Esophagus muscularis mucosa (tissue), 4 donors: ENCODE data around the gene ATN1. TPM values are rescaled to one million over a fixed set of nuclear protein-coding genes. Genes with fewer than 3 reads are reported as not detected.

Experiments
- DNase-seq: peaks from one replicate; pipeline ENCODE4 v3.0.0-alpha.2; 2017; ENCODE audit errors: extremely low spot score
- H3K27ac ChIP-seq, 4 donors: fragments of 200-600 bp; sonication (generic); replicated peaks in 1 of 4; 1 replicate in 3 of 4; 2 replicates in 1 of 4; pipeline ENCODE4 v1.5.1; 2016 to 2019; ENCODE audit warnings: mild to moderate bottlenecking in 1 of 4
- H3K27me3 ChIP-seq, 4 donors: fragments of 200-600 bp; sonication (generic); one replicate each; pipeline versions ENCODE4 v1.5.1 to v1.6.0; 2016 to 2019
- H3K36me3 ChIP-seq, 4 donors: fragments of 200-600 bp; sonication (generic); one replicate each; pipeline ENCODE4 v1.5.1; 2016 to 2019
- H3K4me1 ChIP-seq, 4 donors: fragments of 200-600 bp; sonication (generic); one replicate each; pipeline ENCODE4 v1.5.1; 2016 to 2019
- H3K4me3 ChIP-seq, 4 donors: fragments of 200-600 bp; sonication (generic); 1 replicate in 2 of 4; 2 replicates in 2 of 4; pipeline ENCODE4 v1.5.1; 2016 to 2019; ENCODE audit warnings: mild to moderate bottlenecking in 4 of 4, moderate library complexity in 1 of 4
- H3K9me3 ChIP-seq, 4 donors: fragments of 200-600 bp; sonication (generic); 1 replicate in 3 of 4; 2 replicates in 1 of 4; pipeline ENCODE4 v1.5.1; 2016 to 2019
- EP300 ChIP-seq: sonication (generic); formaldehyde crosslinking; IDR thresholded peaks from one replicate; pipeline ENCODE4 v1.6.1; 2017; ENCODE audit warnings: antibody characterized with exemption
- POLR2A ChIP-seq: fragments of 450-650 bp; IDR thresholded peaks from one replicate; pipeline ENCODE4 v1.6.1; 2017; ENCODE audit warnings: antibody characterized with exemption, moderate library complexity, mild to moderate bottlenecking, low read depth
- POLR2AphosphoS5 ChIP-seq, 2 donors: sonication (generic); formaldehyde crosslinking; IDR thresholded peaks; one replicate each; pipeline ENCODE4 v1.6.1; 2017; ENCODE audit warnings: antibody characterized with exemption in 2 of 2
- WGBS: methylation state at CpG from one replicate; pipeline ENCODE4 v1.1.5; 2018; 5-methylcytosine and 5-hydroxymethylcytosine counted together
- intact Hi-C: fragments of 100-400 bp; cut with DNase I; formaldehyde crosslinking; loops from one replicate; pipeline ENCODE4 v1.15.1; 2023
- total RNA-seq, 4 donors: library from RNA; depleted of rRNA; stranded (reverse); fragments of >200 nt; gene quantifications; one replicate each; pipeline versions ENCODE4 v1.1.0 to v1.2.1, GENCODE V29; 2016
- TF ChIP-seq, protein P1 (sequence below), 3 experiments: fragments of 200-600 bp in 2 of 3; fragments of 450-650 bp in 1 of 3; sonication (generic) in 2 of 3; IDR thresholded peaks; one replicate each; pipeline ENCODE4 v1.5.1; 2017 to 2019; ENCODE audit warnings: antibody characterized with exemption in 3 of 3, mild to moderate bottlenecking in 2 of 3, moderate library complexity in 1 of 3

The ATN1 gene
- total RNA-seq, 4 donors from 2014 or later, result 72.2 to 163 (median 92.4) TPM

DNA sequence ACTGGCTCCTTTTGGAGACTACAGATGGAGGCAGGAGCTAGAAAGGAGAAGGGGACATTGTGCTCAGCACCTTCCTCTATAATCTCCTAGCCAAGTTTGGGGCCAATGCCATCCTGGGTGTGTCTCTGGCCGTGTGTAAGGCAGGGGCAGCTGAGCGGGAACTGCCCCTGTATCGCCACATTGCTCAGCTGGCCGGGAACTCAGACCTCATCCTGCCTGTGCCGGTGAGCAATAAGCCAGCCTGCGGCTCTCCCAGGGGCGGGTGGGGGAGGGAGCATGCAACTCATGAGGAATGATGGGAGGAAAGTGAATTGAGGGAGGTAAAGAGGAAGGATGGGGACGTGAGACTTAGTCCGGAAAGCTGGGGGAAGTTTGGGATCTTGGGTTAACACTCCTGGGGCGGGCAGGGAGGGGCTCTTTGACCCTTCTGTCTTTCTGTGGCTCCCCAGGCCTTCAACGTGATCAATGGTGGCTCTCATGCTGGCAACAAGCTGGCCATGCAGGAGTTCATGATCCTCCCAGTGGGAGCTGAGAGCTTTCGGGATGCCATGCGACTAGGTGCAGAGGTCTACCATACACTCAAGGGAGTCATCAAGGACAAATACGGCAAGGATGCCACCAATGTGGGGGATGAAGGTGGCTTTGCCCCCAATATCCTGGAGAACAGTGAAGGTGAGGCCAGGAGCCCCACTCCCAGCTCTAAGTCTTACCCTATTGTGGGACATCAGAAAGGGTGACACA, 10.1 kb upstream of the ATN1 start:
- TF ChIP-seq, protein P1, sequence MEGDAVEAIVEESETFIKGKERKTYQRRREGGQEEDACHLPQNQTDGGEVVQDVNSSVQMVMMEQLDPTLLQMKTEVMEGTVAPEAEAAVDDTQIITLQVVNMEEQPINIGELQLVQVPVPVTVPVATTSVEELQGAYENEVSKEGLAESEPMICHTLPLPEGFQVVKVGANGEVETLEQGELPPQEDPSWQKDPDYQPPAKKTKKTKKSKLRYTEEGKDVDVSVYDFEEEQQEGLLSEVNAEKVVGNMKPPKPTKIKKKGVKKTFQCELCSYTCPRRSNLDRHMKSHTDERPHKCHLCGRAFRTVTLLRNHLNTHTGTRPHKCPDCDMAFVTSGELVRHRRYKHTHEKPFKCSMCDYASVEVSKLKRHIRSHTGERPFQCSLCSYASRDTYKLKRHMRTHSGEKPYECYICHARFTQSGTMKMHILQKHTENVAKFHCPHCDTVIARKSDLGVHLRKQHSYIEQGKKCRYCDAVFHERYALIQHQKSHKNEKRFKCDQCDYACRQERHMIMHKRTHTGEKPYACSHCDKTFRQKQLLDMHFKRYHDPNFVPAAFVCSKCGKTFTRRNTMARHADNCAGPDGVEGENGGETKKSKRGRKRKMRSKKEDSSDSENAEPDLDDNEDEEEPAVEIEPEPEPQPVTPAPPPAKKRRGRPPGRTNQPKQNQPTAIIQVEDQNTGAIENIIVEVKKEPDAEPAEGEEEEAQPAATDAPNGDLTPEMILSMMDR (IDR thresholded peaks at IDR 0.05), result no peak
- TF ChIP-seq POLR2A (no peak), EP300 (no peak), POLR2AphosphoS5 (IDR thresholded peaks at IDR 0.05) (no peak)
- DNase-seq, result no peak
- 78% methylated on average over 14 of the region's 14 CpGs for WGBS
- intact Hi-C loops, result no loop called here
- Histone ChIP-seq H3K27me3 (no peaks in the 10 kb centered on the region), H3K27ac (peak overlapping the region in 1 of 4 donors; percentile 10), H3K36me3 (peaks cover 0 to 66% (median 27%) of the 10 kb centered on the region in 4 donors), H3K4me3 (no peak overlapping the region), H3K9me3 (no peaks in the 10 kb centered on the region), H3K4me1 (peaks cover 9 to 29% (median 24%) of the 10 kb centered on the region in 4 donors)

DNA sequence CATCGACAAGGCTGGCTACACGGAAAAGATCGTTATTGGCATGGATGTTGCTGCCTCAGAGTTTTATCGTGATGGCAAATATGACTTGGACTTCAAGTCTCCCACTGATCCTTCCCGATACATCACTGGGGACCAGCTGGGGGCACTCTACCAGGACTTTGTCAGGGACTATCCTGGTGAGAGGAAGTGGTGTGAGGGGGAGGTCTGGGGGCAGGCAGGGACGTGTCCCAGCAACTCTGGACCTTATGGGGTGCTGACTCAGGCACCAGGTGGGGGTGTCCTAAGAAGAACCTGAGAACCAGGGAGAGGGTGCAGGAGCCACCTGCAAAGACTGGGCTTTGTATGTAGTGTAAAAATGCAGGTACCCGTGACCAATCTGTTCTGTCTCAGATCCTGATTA, 8.2 kb upstream of the ATN1 start:
- 69% methylated on average over 7 of the region's 7 CpGs for WGBS
- Histone ChIP-seq H3K4me3 (no peak overlapping the region), H3K9me3 (no peaks in the 10 kb centered on the region), H3K36me3 (peaks cover 0 to 69% (median 28%) of the 10 kb centered on the region in 4 donors), H3K27me3 (no peaks in the 10 kb centered on the region), H3K27ac (no peak overlapping the region), H3K4me1 (peaks cover 15 to 29% (median 25%) of the 10 kb centered on the region in 4 donors)
- intact Hi-C loops, result no loop called here
- no peak for DNase-seq
- TF ChIP-seq POLR2AphosphoS5 (IDR thresholded peaks at IDR 0.05) (no peak), EP300 (no peak), POLR2A (no peak)
- TF ChIP-seq, protein P1 (IDR thresholded peaks at IDR 0.05), result no peak

DNA sequence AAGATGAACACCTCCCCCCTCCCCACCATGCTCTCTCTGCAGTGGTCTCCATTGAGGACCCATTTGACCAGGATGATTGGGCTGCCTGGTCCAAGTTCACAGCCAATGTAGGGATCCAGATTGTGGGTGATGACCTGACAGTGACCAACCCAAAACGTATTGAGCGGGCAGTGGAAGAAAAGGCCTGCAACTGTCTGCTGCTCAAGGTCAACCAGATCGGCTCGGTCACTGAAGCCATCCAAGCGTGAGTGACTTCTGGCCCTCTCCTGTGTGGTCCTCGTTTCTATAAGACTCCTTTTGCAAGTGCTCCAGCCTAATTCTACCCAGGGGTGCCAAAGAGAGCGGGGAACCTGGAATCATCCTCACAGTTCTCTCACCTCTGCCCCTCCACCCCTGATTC, 6.2 kb upstream of the ATN1 start:
- Histone ChIP-seq H3K36me3 (peaks cover 0 to 64% (median 25%) of the 10 kb centered on the region in 4 donors), H3K4me1 (peaks cover 29 to 31% (median 30%) of the 10 kb centered on the region in 4 donors), H3K27ac (no peak overlapping the region), H3K27me3 (no peaks in the 10 kb centered on the region), H3K9me3 (no peaks in the 10 kb centered on the region), H3K4me3 (no peak overlapping the region)
- TF ChIP-seq EP300 (no peak), POLR2A (no peak), POLR2AphosphoS5 (IDR thresholded peaks at IDR 0.05) (no peak)
- TF ChIP-seq, protein P1 (IDR thresholded peaks at IDR 0.05), result no peak
- 84% methylated on average over 7 of the region's 7 CpGs for WGBS
- intact Hi-C loops, result no loop called here
- no peak for DNase-seq

DNA sequence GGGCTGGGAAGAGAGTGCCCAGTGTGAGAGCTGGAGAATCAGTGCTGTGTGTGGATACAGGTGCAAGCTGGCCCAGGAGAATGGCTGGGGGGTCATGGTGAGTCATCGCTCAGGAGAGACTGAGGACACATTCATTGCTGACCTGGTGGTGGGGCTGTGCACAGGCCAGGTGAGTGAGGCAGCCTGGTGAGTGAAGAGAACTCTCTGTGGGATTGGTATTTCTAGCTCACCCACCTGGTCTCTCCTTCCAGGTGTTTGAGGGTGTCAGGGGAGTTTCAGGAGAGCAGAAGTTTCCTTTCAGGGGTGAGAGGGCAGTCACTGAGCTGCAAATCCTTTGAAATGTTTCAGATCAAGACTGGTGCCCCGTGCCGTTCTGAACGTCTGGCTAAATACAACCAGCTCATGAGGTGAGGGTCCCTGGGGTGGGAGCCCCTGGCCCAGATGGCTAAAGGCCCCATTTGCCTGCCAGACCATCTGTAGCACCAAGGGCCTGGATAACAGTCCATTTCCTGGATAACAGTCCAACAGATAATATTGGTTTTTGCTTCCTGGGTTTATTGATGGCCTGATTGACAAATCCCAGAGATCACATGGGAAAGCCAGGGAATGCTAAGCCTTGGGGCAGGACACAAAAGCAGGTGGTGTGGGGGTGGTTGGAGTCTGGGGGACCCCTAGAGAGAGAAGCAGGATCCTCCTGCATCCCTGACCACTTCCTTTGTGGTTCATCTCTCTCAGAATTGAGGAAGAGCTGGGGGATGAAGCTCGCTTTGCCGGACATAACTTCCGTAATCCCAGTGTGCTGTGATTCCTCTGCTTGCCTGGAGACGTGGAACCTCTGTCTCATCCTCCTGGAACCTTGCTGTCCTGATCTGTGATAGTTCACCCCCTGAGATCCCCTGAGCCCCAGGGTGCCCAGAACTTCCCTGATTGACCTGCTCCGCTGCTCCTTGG, 5.5 kb upstream of the ATN1 start:
- DNase-seq, result no peak
- 85% methylated on average over 9 of the region's 9 CpGs for WGBS
- intact Hi-C loops, result no loop called here
- Histone ChIP-seq H3K4me1 (peaks cover 34 to 38% (median 37%) of the 10 kb centered on the region in 4 donors), H3K27me3 (no peaks in the 10 kb centered on the region), H3K36me3 (peaks cover 0 to 57% (median 20%) of the 10 kb centered on the region in 4 donors), H3K9me3 (no peaks in the 10 kb centered on the region), H3K27ac (peak overlapping the region in 1 of 4 donors; percentile 4), H3K4me3 (no peak overlapping the region)
- TF ChIP-seq POLR2AphosphoS5 (IDR thresholded peaks at IDR 0.05) (no peak), POLR2A (no peak), EP300 (no peak)
- TF ChIP-seq, protein P1 (IDR thresholded peaks at IDR 0.05), result no peak
